HCT116 (cell line): Measurements from ENCODE around the gene BRS3.

Source experiments
- EZH2 ChIP-seq: fragments of 200-600 bp; sonication (generic); IDR thresholded peaks from 2 replicates; pipeline ENCODE4 v1.6.1; 2017; ENCODE audit warnings: antibody characterized with exemption, mixed run types
- EZH2phosphoT487 ChIP-seq: fragments of 200-600 bp; IDR thresholded peaks from 2 replicates; pipeline ENCODE4 v1.6.1; 2018; ENCODE audit warnings: antibody characterized with exemption, borderline replicate concordance
- JUND ChIP-seq: IDR thresholded peaks from 2 replicates; pipeline ENCODE4 v1.6.1; 2012
- REST ChIP-seq: IDR thresholded peaks from 2 replicates; pipeline ENCODE4 v1.6.1; 2012; ENCODE audit warnings: low read depth
- TF ChIP-seq, protein P1 (sequence below): IDR thresholded peaks from 2 replicates; pipeline ENCODE4 v1.6.1; 2012

- no peak for TF ChIP-seq REST
- TF ChIP-seq EZH2, result no peak
- TF ChIP-seq EZH2phosphoT487, result no peak
- TF ChIP-seq, protein P1, sequence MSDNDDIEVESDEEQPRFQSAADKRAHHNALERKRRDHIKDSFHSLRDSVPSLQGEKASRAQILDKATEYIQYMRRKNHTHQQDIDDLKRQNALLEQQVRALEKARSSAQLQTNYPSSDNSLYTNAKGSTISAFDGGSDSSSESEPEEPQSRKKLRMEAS, result no peak
- no peak for TF ChIP-seq JUND
Measured at GRCh38 chrX:136457303-136457917, 30.3 kb upstream of the BRS3 start.
